WERI-Rb-1 (cell line): ENCODE results near the gene SPON1.

Source experiments
- DNase-seq: peaks from one replicate; pipeline ENCODE4 v3.0.0-alpha.2; 2020
- H3K27ac ChIP-seq: fragments of 250-450 bp; sonication (Bioruptor Pico); 2 replicates; pipeline ENCODE4 v1.5.1; 2020; ENCODE audit warnings: mild to moderate bottlenecking, moderate library complexity
- H3K27me3 ChIP-seq: fragments of 250-450 bp; sonication (Bioruptor Pico); 2 replicates; pipeline ENCODE4 v1.5.1; 2021; ENCODE audit warnings: mild to moderate bottlenecking, low read depth, moderate library complexity; ENCODE audit not compliant: insufficient read depth, severe bottlenecking
- H3K36me3 ChIP-seq: fragments of 250-450 bp; sonication (Bioruptor Pico); 2 replicates; pipeline ENCODE4 v1.5.1; 2020; ENCODE audit warnings: mild to moderate bottlenecking, moderate library complexity
- H3K4me3 ChIP-seq: 2 replicates; pipeline ENCODE4 v1.5.1; 2011; ENCODE audit warnings: low read depth, mild to moderate bottlenecking, control low read depth, low read length
- H3K9me3 ChIP-seq: fragments of 250-450 bp; sonication (Bioruptor Pico); 2 replicates; pipeline ENCODE4 v1.5.1; 2021; ENCODE audit warnings: mild to moderate bottlenecking, moderate library complexity; ENCODE audit not compliant: severe bottlenecking
- CTCF ChIP-seq: IDR thresholded peaks from 2 replicates; pipeline ENCODE4 v1.5.1; 2011; ENCODE audit warnings: low read depth, mild to moderate bottlenecking, control low read depth, inconsistent platforms, low read length

The SPON1 gene

DNA sequence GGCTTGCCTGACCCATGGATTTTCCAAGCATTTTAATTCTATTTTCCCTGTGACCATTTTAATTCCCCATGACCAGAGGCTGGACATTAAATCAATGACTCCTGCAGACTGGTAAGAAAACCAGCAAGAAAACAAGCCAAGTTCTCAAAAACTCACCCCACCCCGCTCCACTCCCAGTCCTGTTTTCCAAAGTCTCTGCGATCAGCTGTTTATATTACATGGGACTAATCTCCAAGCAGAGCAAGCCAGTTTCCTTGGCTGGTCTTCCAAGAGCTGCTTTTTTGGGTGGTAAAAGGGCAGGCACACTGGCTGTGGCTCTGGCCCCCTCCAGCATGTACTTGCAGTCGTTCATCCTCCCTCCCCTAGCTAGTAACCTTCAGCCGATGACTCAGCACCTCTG, 298.5 kb downstream of the SPON1 start:
- Histone ChIP-seq H3K4me3 (no peak overlapping the region), H3K27me3 (no peaks in the 10 kb centered on the region), H3K36me3 (no peaks in the 10 kb centered on the region), H3K27ac (no peak overlapping the region), H3K9me3 (no peaks in the 10 kb centered on the region)
- no peak for DNase-seq
- TF ChIP-seq CTCF, result no peak

DNA sequence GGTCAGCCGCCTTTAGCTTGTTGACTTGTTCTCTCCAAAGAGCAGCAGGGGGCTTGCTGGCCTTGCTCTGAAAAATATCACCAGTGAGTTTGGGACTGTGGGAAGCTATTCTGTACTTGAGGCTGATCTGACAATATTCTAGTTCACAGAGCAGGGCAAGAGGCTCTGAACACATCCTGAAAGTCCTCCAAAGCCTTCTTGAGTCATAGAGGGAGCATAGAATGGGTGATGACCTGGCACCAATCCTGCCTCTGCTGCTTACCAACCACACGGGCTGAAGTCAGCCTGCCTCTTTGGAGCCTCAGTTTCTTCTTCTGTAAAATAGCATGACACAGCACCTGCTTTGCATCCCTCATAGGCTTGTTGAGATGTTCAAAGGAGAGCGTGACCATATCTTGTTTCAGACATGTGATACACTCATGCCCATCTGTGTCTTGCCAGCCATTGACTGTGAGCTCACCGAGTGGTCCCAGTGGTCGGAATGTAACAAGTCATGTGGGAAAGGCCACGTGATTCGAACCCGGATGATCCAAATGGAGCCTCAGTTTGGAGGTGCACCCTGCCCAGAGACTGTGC, 299.8 kb downstream of the SPON1 start:
- no peak for TF ChIP-seq CTCF
- Histone ChIP-seq H3K9me3 (no peaks in the 10 kb centered on the region), H3K36me3 (no peaks in the 10 kb centered on the region), H3K27me3 (no peaks in the 10 kb centered on the region), H3K4me3 (no peak overlapping the region), H3K27ac (no peak overlapping the region)
- DNase-seq, result no peak

- DNase-seq, result no peak
- H3K9me3 ChIP-seq, result no peaks in the 10 kb centered on the region
- no peak overlapping the region for H3K4me3 ChIP-seq
- H3K27ac ChIP-seq, result no peak overlapping the region
- H3K36me3 ChIP-seq, result no peaks in the 10 kb centered on the region
- TF ChIP-seq CTCF, result no peak
- H3K27me3 ChIP-seq, result no peaks in the 10 kb centered on the region
Measured at GRCh38 chr11:14264966-14265365, 302.4 kb downstream of the SPON1 start.

DNA sequence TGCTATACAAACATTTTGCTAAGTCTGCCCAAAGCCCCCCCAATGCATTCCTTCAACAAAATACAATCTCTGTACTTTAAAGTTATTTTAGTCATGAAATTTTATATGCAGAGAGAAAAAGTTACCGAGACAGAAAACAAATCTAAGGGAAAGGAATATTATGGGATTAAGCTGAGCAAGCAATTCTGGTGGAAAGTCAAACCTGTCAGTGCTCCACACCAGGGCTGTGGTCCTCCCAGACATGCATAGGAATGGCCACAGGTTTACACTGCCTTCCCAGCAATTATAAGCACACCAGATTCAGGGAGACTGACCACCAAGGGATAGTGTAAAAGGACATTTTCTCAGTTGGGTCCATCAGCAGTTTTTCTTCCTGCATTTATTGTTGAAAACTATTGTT, 304.1 kb downstream of the SPON1 start:
- no peak for TF ChIP-seq CTCF
- Histone ChIP-seq H3K36me3 (no peaks in the 10 kb centered on the region), H3K9me3 (no peaks in the 10 kb centered on the region), H3K27me3 (no peaks in the 10 kb centered on the region), H3K4me3 (no peak overlapping the region), H3K27ac (no peak overlapping the region)
- DNase-seq, result no peak

GRCh38 chr11:14267861-14268635, 305.5 kb downstream of the SPON1 start:
- TF ChIP-seq CTCF, result no peak
- no peak for DNase-seq

More at GRCh38 chr11:14267861-14268635, 305.5 kb downstream of the SPON1 start:
- Histone ChIP-seq H3K27me3 (no peaks in the 10 kb centered on the region), H3K9me3 (no peaks in the 10 kb centered on the region), H3K36me3 (no peaks in the 10 kb centered on the region), H3K4me3 (no peak overlapping the region), H3K27ac (no peak overlapping the region)
